Adrenal gland (tissue), 5 donors: ENCODE measurements around the gene TLR8.

Source experiments
- CTCF ChIP-seq, 6 experiments: fragments of 450-650 bp in 4 of 6; fragments of 200-600 bp in 2 of 6; sonication (generic) in 1 of 6; IDR thresholded peaks; 1 replicate in 5 of 6; 2 replicates in 1 of 6; pipeline versions ENCODE4 v1.5.1 to v1.8.0; 2016 to 2021; ENCODE audit warnings: antibody characterized with exemption in 6 of 6, mild to moderate bottlenecking in 2 of 6, moderate library complexity in 1 of 6
- POLR2A ChIP-seq, 2 donors: fragments of 450-650 bp; IDR thresholded peaks; one replicate each; pipeline ENCODE4 v1.6.1; 2017; ENCODE audit warnings: antibody characterized with exemption in 2 of 2, mild to moderate bottlenecking in 2 of 2, moderate library complexity in 1 of 2
- donor health status: DM: no; HTN: no; CAD: no.

- TF ChIP-seq CTCF (IDR thresholded peaks at IDR 0.05): no peak
- TF ChIP-seq POLR2A (IDR thresholded peaks at IDR 0.05): no peak
Observed at GRCh38 chrX:12972243-12972642, 65.8 kb downstream of the TLR8 start.
